Liver (tissue), 9 donors: Measurements from ENCODE around the gene RAPH1. TPM values are rescaled to one million over a fixed set of nuclear protein-coding genes. Genes with fewer than 3 reads are reported as not detected.

Experiments used
- DNase-seq: peaks from one replicate; pipeline ENCODE4 v3.0.0-alpha.2; 2017; ENCODE audit warnings: low spot score
- H3K27ac ChIP-seq, 2 donors: one replicate each; pipeline ENCODE4 v1.7.0; 2013; ENCODE audit warnings: inconsistent platforms in 2 of 2, low read length in 2 of 2, control low read depth in 1 of 2, low read depth in 1 of 2, mild to moderate bottlenecking in 1 of 2
- H3K27me3 ChIP-seq, 4 donors: one replicate each; pipeline versions ENCODE4 v1.6.1 to v1.7.0; 2013; ENCODE audit warnings: low read length in 3 of 4, inconsistent platforms in 1 of 4, mild to moderate bottlenecking in 1 of 4, moderate library complexity in 1 of 4; ENCODE audit not compliant: control insufficient read depth in 4 of 4, insufficient read depth in 4 of 4
- H3K36me3 ChIP-seq, 4 donors: one replicate each; pipeline versions ENCODE4 v1.6.1 to v1.7.0; 2013; ENCODE audit warnings: low read length in 3 of 4, mild to moderate bottlenecking in 3 of 4, low read depth in 1 of 4, moderate library complexity in 1 of 4; ENCODE audit not compliant: control insufficient read depth in 4 of 4, insufficient read depth in 3 of 4
- H3K4me1 ChIP-seq, 4 donors: one replicate each; pipeline versions ENCODE4 v1.6.1 to v1.7.0; 2013; ENCODE audit warnings: low read length in 3 of 4, mild to moderate bottlenecking in 3 of 4, moderate library complexity in 1 of 4; ENCODE audit not compliant: control insufficient read depth in 4 of 4, insufficient read depth in 4 of 4
- H3K4me3 ChIP-seq, 3 donors: one replicate each; pipeline versions ENCODE4 v1.6.1 to v1.7.0; 2013; ENCODE audit warnings: low read length in 3 of 3, control low read depth in 1 of 3, low read depth in 1 of 3, mild to moderate bottlenecking in 1 of 3
- H3K9ac ChIP-seq, 2 donors: one replicate each; pipeline ENCODE4 v1.7.0; 2013; ENCODE audit warnings: low read length in 2 of 2, mild to moderate bottlenecking in 2 of 2, moderate library complexity in 2 of 2, control low read depth in 1 of 2, low read depth in 1 of 2
- H3K9me3 ChIP-seq, 4 donors: one replicate each; pipeline versions ENCODE4 v1.6.1 to v1.7.0; 2013; ENCODE audit warnings: low read length in 3 of 4; ENCODE audit not compliant: control insufficient read depth in 4 of 4
- ATF3 ChIP-seq: IDR thresholded peaks from 2 replicates; pipeline ENCODE4 v1.6.1; 2016; ENCODE audit warnings: antibody characterized with exemption
- CTCF ChIP-seq: fragments of 150-350 bp; IDR thresholded peaks from 2 replicates; pipeline ENCODE4 v1.5.1; 2017; ENCODE audit warnings: improper control_type of control experiment, low read depth, low read length; ENCODE audit not compliant: missing input control
- EGR1 ChIP-seq, 2 donors: IDR thresholded peaks; 2 replicates each; pipeline ENCODE4 v1.6.1; 2016 to 2018; ENCODE audit warnings: antibody characterized with exemption in 2 of 2, low read depth in 2 of 2
- FOXA1 ChIP-seq: IDR thresholded peaks from 2 replicates; pipeline ENCODE4 v1.6.1; 2016; ENCODE audit warnings: antibody characterized with exemption
- FOXA2 ChIP-seq: IDR thresholded peaks from 2 replicates; pipeline ENCODE4 v1.6.1; 2016; ENCODE audit warnings: antibody characterized with exemption
- GABPA ChIP-seq, 2 donors: IDR thresholded peaks in 1 of 2; conservative IDR thresholded peaks in 1 of 2; 2 replicates each; pipeline ENCODE4 v1.6.1; 2016; ENCODE audit warnings: antibody characterized with exemption in 2 of 2, mild to moderate bottlenecking in 1 of 2, moderate library complexity in 1 of 2
- HNF4A ChIP-seq, 2 donors: conservative IDR thresholded peaks; 2 replicates each; pipeline ENCODE4 v1.6.1; 2016; ENCODE audit warnings: antibody characterized with exemption in 2 of 2, mild to moderate bottlenecking in 2 of 2
- HNF4G ChIP-seq: IDR thresholded peaks from 2 replicates; pipeline ENCODE4 v1.6.1; 2016; ENCODE audit warnings: antibody characterized with exemption
- JUND ChIP-seq, 2 donors: IDR thresholded peaks; 2 replicates each; pipeline ENCODE4 v1.6.1; 2016; ENCODE audit warnings: antibody characterized with exemption in 2 of 2
- MAX ChIP-seq: IDR thresholded peaks from 2 replicates; pipeline ENCODE4 v1.6.1; 2016; ENCODE audit warnings: antibody characterized with exemption
- NR2F2 ChIP-seq: IDR thresholded peaks from 2 replicates; pipeline ENCODE4 v1.6.1; 2016; ENCODE audit warnings: antibody characterized with exemption
- RAD21 ChIP-seq, 2 donors: IDR thresholded peaks; 2 replicates each; pipeline ENCODE4 v1.6.1; 2016; ENCODE audit warnings: antibody characterized with exemption in 2 of 2, mild to moderate bottlenecking in 2 of 2
- REST ChIP-seq: IDR thresholded peaks from 2 replicates; pipeline ENCODE4 v1.6.1; 2016; ENCODE audit warnings: antibody characterized with exemption, mild to moderate bottlenecking
- RXRA ChIP-seq, 2 donors: IDR thresholded peaks; 2 replicates each; pipeline ENCODE4 v1.6.1; 2017 to 2018; ENCODE audit warnings: antibody characterized with exemption in 2 of 2, mild to moderate bottlenecking in 1 of 2
- SP1 ChIP-seq: IDR thresholded peaks from 2 replicates; pipeline ENCODE4 v1.6.1; 2018; ENCODE audit warnings: antibody characterized with exemption, mild to moderate bottlenecking
- YY1 ChIP-seq: IDR thresholded peaks from 2 replicates; pipeline ENCODE4 v1.6.1; 2016; ENCODE audit warnings: antibody characterized with exemption, mild to moderate bottlenecking
- ZBTB33 ChIP-seq: IDR thresholded peaks from 2 replicates; pipeline ENCODE4 v1.6.1; 2016; ENCODE audit warnings: antibody characterized with exemption
- WGBS: extraction: QIAGEN DNeasy Blood & Tissue Kit; methylation state at CpG from one replicate; pipeline ENCODE4 v1.1.7; 2013; 5-methylcytosine and 5-hydroxymethylcytosine counted together
- polyA plus RNA-seq, 2 donors: library from polyadenylated mRNA; stranded (reverse) in 1 of 2; unstranded in 1 of 2; fragments of 200-250 nt in 1 of 2; fragments of >200 nt in 1 of 2; fragmentation: Nextera tagmentation in 1 of 2; extraction: Ambion mirVana in 1 of 2; gene quantifications; one replicate each; pipeline versions ENCODE4 v1.2.1 to v1.2.3, GENCODE V29; 2013 to 2015
- total RNA-seq, 2 donors: library from RNA; depleted of rRNA; stranded (reverse); fragments of >200 nt; gene quantifications; one replicate each; pipeline ENCODE4 v1.2.3, GENCODE V29; 2014
- donor health status: healthy.
- donor health status: healthy.
- donor health status: healthy.
- donor health status: healthy.
- donor health status: healthy.

RAPH1 gene
- total and polyA plus RNA-seq, 4 donors = 7.0 to 83.1 (median 19.4) TPM

- DNase-seq = no peak
- no peaks in the 10 kb centered on the region for H3K4me1 ChIP-seq
- no peaks in the 10 kb centered on the region for H3K9me3 ChIP-seq
- H3K36me3 ChIP-seq = peaks cover 2 to 6% (median 3%) of the 10 kb centered on the region in 4 donors
- H3K27ac ChIP-seq = no peak overlapping the region
- no peaks in the 10 kb centered on the region for H3K27me3 ChIP-seq
- no peak for TF ChIP-seq REST
- TF ChIP-seq GABPA (IDR thresholded peaks at IDR 0.05 in 1 of 2, conservative IDR thresholded peaks at IDR 0.05 in 1 of 2) = no peak
- no peak for TF ChIP-seq JUND (IDR thresholded peaks at IDR 0.05)
- TF ChIP-seq RAD21 (IDR thresholded peaks at IDR 0.05) = no peak
- TF ChIP-seq ZBTB33 = no peak
- no peak for TF ChIP-seq ATF3
- no peak for TF ChIP-seq YY1
- no peak for TF ChIP-seq HNF4A (conservative IDR thresholded peaks at IDR 0.05)
- no peak for TF ChIP-seq EGR1 (IDR thresholded peaks at IDR 0.05; ENCODE audit: low read depth in 2 of 2)
- TF ChIP-seq FOXA1 = no peak
- TF ChIP-seq NR2F2 = no peak
- TF ChIP-seq FOXA2 = no peak
- no peak for TF ChIP-seq HNF4G
- TF ChIP-seq SP1 = no peak
- TF ChIP-seq CTCF = no peak
- TF ChIP-seq RXRA (IDR thresholded peaks at IDR 0.05) = no peak
- TF ChIP-seq MAX = no peak
- WGBS = 65% methylated on average over 7 of the region's 7 CpGs
- H3K4me3 ChIP-seq = no peak overlapping the region
- no peak overlapping the region for H3K9ac ChIP-seq
Measured at GRCh38 chr2:203412546-203413331, 122.4 kb downstream of the RAPH1 start.
